Fibroblast of peridontal ligament (primary cell): ENCODE measurements around the gene DYNLT2.
"Not testable (repeated sequence)": the region's sequence is repeated elsewhere in the genome, so short reads cannot be mapped to it uniquely, and the experiment has no call there.

Source experiments
- DNase-seq: peaks from one replicate; pipeline ENCODE4 v3.0.0-alpha.2; 2010; ENCODE audit errors: extremely low read depth

The DYNLT2 gene

DNA sequence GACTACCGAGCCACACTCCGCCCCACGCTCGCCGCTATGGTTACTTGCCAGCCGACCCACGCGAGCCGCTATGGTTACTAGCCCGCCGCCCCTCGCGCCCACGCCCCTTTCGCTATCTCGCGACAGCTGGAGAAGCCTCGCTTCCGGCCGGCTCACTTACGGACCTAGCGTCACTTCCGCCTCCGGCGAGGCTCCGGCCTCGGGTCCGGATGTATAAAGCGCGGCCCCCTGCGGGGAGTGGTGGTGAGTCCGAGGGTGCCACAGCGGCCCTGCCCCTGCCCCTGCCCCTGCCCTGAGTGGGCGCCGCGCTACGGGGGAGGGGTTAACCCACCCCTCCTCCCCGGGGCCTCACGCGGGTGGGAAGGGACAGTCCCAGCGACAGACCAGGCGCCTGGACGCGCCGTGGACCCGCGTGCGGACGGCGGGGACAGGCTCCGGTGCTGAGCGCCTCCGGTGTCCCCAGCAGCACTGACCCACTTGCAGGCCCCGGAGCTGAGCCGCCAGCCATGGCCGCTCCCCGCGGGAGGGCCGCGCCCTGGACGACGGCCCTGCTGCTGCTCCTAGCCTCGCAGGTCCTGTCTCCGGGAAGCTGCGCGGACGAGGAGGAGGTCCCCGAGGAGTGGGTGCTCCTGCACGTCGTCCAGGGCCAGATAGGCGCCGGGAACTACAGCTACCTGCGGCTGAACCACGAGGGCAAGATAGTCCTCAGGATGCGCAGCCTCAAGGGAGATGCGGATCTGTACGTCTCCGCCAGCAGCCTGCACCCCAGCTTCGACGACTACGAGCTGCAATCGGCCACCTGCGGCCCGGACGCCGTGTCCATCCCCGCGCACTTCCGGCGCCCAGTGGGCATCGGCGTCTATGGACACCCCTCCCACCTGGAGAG lies 49.2 kb downstream of the DYNLT2 start, which contains the start of the genes C6orf120 and WDR27:
Gene C6orf120 (plus strand): TSS at position 173 of the 886 bp plus-strand sequence. CDS start 334 bp downstream, at position 507.
Gene WDR27 (minus strand): TSS at position 76 of the 886 bp plus-strand sequence. CDS start 13,024 bp downstream, outside the sequence.
- DNase-seq, result peak; percentile 93

DNA sequence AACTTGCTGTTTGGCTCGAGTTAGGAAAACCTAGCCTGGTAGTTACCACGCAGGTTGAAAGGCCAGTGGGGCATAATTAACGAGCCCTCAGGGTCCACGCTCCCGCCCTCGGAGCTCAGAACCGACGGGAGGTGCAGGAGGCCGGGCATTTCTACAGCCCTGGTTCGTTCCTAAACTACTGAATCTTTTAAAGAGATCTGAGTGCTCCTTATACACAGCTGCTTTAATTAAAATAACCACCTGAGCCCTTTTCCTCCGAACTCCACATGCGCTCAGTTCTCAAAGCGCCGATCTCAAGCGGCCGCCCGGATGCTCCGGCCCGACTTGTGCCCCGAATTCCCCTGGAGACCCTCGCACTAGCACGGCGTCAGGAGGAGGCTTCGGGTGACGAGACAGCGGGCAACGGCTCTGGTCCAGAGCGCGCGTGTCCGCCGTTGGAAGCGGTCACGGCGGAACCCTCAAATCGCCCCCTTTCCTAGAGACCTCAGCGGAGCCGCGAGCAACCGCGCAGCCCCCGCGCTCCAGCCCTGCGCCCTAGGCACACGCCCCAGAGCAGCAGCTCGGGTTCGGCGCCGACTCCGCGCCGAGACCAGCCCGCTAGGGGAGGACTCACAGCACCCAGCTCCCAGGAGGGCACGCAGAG lies 49.9 kb downstream of the DYNLT2 start:
- no peak for DNase-seq

DNA sequence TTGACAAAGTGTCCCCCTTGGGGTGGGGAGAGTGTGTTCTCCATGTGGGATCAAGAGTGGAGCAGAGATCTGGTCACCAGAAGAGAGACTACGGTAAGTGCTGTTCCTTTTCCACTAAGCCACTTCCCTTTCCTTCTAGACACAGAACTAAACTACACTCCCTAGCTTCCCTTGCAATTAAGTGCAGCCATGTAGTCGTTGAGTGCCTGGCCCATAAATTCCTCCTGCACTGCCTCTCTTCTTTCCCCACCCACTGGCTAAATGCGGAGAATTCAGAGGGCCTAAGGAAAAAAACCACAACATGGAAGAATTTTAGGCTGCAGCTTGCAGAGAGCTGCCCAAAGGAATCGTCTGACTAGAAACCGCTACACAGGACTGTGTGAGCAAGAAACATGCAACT lies 51.1 kb downstream of the DYNLT2 start:
- peak; percentile 70 for DNase-seq

DNA sequence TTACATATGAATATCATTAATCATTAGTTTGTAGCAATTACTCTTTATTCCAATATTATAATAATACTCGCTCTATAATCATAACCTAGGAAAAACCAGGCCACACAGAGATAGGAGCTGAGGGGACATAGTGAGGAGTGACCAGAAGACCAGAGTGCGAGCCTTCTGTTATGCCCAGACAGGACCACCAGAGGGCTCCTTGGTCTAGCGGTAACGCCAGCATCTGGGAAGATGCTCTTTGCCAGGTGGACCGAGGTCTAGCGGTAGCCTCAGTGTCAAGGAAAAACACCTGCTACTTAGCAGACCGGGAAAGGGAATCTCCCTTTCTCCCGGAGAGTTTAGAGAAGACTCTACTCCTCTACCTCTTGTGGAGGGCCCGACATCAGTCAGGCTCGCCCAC lies 54.3 kb downstream of the DYNLT2 start:
- not testable (repeated sequence) for DNase-seq

DNA sequence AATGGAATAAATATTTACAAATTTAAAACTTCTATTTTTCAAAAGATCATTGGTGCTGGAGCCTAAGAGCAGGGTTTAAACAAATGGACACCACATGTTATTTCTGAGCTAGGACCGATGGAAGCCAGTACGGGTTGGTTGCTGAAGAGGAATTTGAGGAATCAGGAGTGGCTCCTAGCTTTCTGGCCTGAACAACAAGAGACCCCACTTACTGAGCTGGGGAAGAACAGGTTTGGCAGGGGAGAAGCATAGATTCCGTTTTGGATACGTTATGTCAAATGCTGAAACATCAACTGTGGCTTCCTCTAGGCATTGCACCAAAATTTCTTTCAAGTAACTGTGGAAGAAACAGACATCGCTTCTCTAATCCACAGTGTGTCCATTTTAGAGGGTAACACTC lies 56.2 kb downstream of the DYNLT2 start:
- DNase-seq, result no peak

DNA sequence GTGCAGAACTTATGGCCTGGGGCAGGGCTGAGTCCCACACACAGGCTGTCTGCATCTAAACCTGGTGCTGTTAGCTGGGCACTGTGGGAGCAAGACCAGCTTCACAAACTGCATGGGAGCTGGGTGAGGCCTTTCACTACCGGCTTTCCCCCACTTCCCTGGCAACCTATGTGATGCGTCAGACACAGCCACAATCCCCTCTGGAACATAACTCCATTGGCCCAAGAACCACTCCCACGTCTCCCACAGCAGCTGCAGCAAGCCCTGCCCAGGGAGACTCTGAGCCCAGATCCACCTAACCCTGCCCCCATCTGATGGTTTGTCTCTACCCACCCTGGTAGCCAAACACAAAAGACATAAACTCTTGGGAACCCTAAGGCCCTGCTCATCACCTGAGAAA lies 58.9 kb downstream of the DYNLT2 start:
- DNase-seq, result no peak

DNA sequence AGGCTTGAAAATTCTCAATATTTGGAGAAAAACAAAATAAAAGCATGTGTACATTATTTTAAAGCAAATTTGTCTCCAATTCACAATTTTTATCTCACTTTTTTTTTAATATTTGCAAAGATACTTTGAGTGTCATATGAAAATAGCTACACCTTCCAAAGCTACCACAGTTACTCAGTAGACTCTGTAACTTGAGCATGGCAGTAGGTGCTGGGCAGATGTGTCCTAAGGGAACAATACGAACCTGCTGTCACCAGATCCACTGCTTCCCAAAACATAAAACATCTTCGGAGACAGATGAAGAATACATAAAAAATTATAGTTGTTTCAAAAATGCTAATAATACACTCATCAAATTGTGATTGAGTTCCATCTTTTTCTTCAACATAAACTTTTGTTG lies 60.1 kb downstream of the DYNLT2 start:
- DNase-seq, result no peak
